HG03175 (cell line): ENCODE data around the gene G6PC3.
A peak's percentile ranks its signal among the peaks of the same experiment; 100 is the strongest.

Source experiments
- ATAC-seq: cut with Tn5 transposase; IDR thresholded peaks from one replicate; pipeline ENCODE4 v1.9.1; 2021; ENCODE audit warnings: mild to moderate bottlenecking, moderate library complexity; ENCODE audit not compliant: unreplicated experiment

Gene G6PC3

GRCh38 chr17:44059101-44059892 is 11.2 kb upstream of the G6PC3 start:
- no peak for ATAC-seq

- no peak for ATAC-seq
These were observed 9.1 kb upstream of the G6PC3 start for GRCh38 chr17:44061446-44061845.

- no peak for ATAC-seq
These were observed 7.7 kb upstream of the G6PC3 start for GRCh38 chr17:44062871-44063270.

GRCh38 chr17:44063704-44064639 is 6.6 kb upstream of the G6PC3 start:
- no peak for ATAC-seq

- ATAC-seq, result no peak
These were observed 4.8 kb upstream of the G6PC3 start for GRCh38 chr17:44065668-44066203.

- ATAC-seq, result peak; percentile 62
These were observed 4.2 kb upstream of the G6PC3 start, which contains the start of gene LSM12 for GRCh38 chr17:44066204-44066930. TSS of gene LSM12 (minus strand) at chr17:44066671. CDS start at chr17:44066587, 84 bp downstream.

GRCh38 chr17:44067545-44067940 is 3.0 kb upstream of the G6PC3 start:
- ATAC-seq, result no peak

GRCh38 chr17:44069974-44070454 is 521 bp upstream of the G6PC3 start:
- ATAC-seq, result no peak

GRCh38 chr17:44071198-44071520 is 624 bp downstream of the G6PC3 start:
- no peak for ATAC-seq

GRCh38 chr17:44071772-44072171 is 1.2 kb downstream of the G6PC3 start:
- no peak for ATAC-seq

- no peak for ATAC-seq
These were observed 3.8 kb downstream of the G6PC3 start for GRCh38 chr17:44074231-44074910.

GRCh38 chr17:44074911-44075285 is 4.4 kb downstream of the G6PC3 start:
- ATAC-seq, result no peak

GRCh38 chr17:44075598-44076293 is 5.2 kb downstream of the G6PC3 start:
- ATAC-seq, result no peak

- no peak for ATAC-seq
These were observed 6.4 kb downstream of the G6PC3 start for GRCh38 chr17:44076716-44077594.

GRCh38 chr17:44077595-44077909 is 7.0 kb downstream of the G6PC3 start:
- ATAC-seq, result no peak

- no peak for ATAC-seq
These were observed 7.9 kb downstream of the G6PC3 start for GRCh38 chr17:44078412-44078811.

- ATAC-seq, result no peak
These were observed 9.6 kb downstream of the G6PC3 start for GRCh38 chr17:44079877-44080821.

- no peak for ATAC-seq
These were observed 11.1 kb downstream of the G6PC3 start for GRCh38 chr17:44081681-44082080.
